Measurements from ENCODE around the gene CYB561D1. TPM values are rescaled to one million over a fixed set of nuclear protein-coding genes. Genes with fewer than 3 reads are reported as not detected.

The CYB561D1 gene
- total and polyA plus RNA-seq, 2 of the 13 experiments (the other 11 are each of a cell fraction or from before 2014, with no cell fraction given), result 3.9 to 4.1 TPM

- TF ChIP-seq IRX3 (CRISPR knock-in tag; IDR thresholded peaks at IDR 0.05; ENCODE audit: borderline replicate concordance, low read depth) (0 out of 2 replicates have a peak, but pooled peaks have one; percentile 59), REXO4 (CRISPR knock-in tag; IDR thresholded peaks at IDR 0.05; ENCODE audit: borderline replicate concordance) (no peak), PITX1 (CRISPR knock-in tag; IDR thresholded peaks at IDR 0.05) (peak; percentile 72; the same call in 1 of the 2 replicates), CEBPG (CRISPR knock-in tag; IDR thresholded peaks at IDR 0.05) (0 out of 2 replicates have a peak, but pooled peaks have one; percentile 13), ELF4 (CRISPR knock-in tag; IDR thresholded peaks at IDR 0.05; ENCODE audit: borderline replicate concordance) (peak; percentile 94), TOPORS (CRISPR knock-in tag; IDR thresholded peaks at IDR 0.05) (peak; percentile 75; the same call in 1 of the 2 replicates), ZNF605 (CRISPR knock-in tag; IDR thresholded peaks at IDR 0.05) (0 out of 2 replicates have a peak, but pooled peaks have one; percentile 77), GATAD1 (CRISPR knock-in tag; IDR thresholded peaks at IDR 0.05) (peak; percentile 87), PAWR (CRISPR knock-in tag; IDR thresholded peaks at IDR 0.05; ENCODE audit: borderline replicate concordance) (no peak), ZNF773 (CRISPR knock-in tag; IDR thresholded peaks at IDR 0.05; ENCODE audit: borderline replicate concordance) (peak; percentile 79; the same call in 1 of the 2 replicates), ZNF761 (CRISPR knock-in tag; conservative IDR thresholded peaks at IDR 0.05) (0 out of 2 replicates have a peak, but pooled peaks have one; percentile 55), CAMTA2 (CRISPR knock-in tag; IDR thresholded peaks at IDR 0.05; ENCODE audit: borderline replicate concordance) (peak; percentile 40; the same call in 1 of the 2 replicates), ZSCAN5A (CRISPR knock-in tag; IDR thresholded peaks at IDR 0.05; ENCODE audit: borderline replicate concordance) (no peak; the same call in 1 of the 2 replicates), DRAP1 (CRISPR knock-in tag; IDR thresholded peaks at IDR 0.05) (peak; percentile 55), EEA1 (CRISPR knock-in tag; IDR thresholded peaks at IDR 0.05; ENCODE audit: borderline replicate concordance) (0 out of 2 replicates have a peak, but pooled peaks have one; percentile 47), THAP7 (CRISPR knock-in tag; IDR thresholded peaks at IDR 0.05) (0 out of 2 replicates have a peak, but pooled peaks have one; percentile 58), ZNF704 (CRISPR knock-in tag; IDR thresholded peaks at IDR 0.05; ENCODE audit: borderline replicate concordance) (no peak), KLF15 (CRISPR knock-in tag; IDR thresholded peaks at IDR 0.05; ENCODE audit: borderline replicate concordance) (0 out of 2 replicates have a peak, but pooled peaks have one; percentile 29), BCLAF1 (IDR thresholded peaks at IDR 0.05) (no peak), TBX2 (CRISPR knock-in tag; IDR thresholded peaks at IDR 0.05; ENCODE audit: borderline replicate concordance) (peak; percentile 63), TAF15 (IDR thresholded peaks at IDR 0.05; ENCODE audit: low read depth, low read length, poor library complexity, severe bottlenecking) (peak; percentile 38)
Measured at GRCh38 chr1:109493805-109494539, at the start of gene CYB561D1 (continued).
